H1 (cell line): Measurements from ENCODE around the gene TMUB2. TPM values are rescaled to one million over a fixed set of nuclear protein-coding genes. Genes with fewer than 3 reads are reported as not detected.

ENCODE experiments used
- CTCF ChIA-PET: fragments of 300-600 bp; sonication (Branson Sonifier 250); formaldehyde crosslinking; loops from one replicate; lab custom pipeline; 2021; ENCODE audit not compliant: partially characterized antibody; lab: Charles Lee
- POLR2A ChIA-PET: fragments of 300-600 bp; sonication (Branson Sonifier 250); formaldehyde crosslinking; loops from one replicate; lab custom pipeline; 2021; ENCODE audit warnings: inconsistent platforms; ENCODE audit not compliant: partially characterized antibody; lab: Charles Lee
- DNase-seq, 2 experiments: peaks; one replicate each; pipeline versions ENCODE4 v3.0.0 to v3.0.0-alpha.2; 2010 to 2022; ENCODE audit warnings: low spot score in 2 of 2, low read depth in 1 of 2, mixed read lengths in 1 of 2
- FAIRE-seq: peaks from 2 replicates; lab custom pipeline; 2011; peaks lifted over from hg19 to GRCh38; lab: Jason Lieb, UNC
- H2AFZ ChIP-seq: 2 replicates; pipeline ENCODE4 v1.8.1; 2012; ENCODE audit warnings: low read length, inconsistent platforms
- H2AK5ac ChIP-seq: 2 replicates; pipeline ENCODE4 v1.6.1; 2013; ENCODE audit warnings: low read depth, low read length
- H2BK120ac ChIP-seq: replicated peaks from 2 replicates; pipeline ENCODE3; 2013; ENCODE audit warnings: low read depth, low read length, inconsistent platforms
- H2BK12ac ChIP-seq: 2 replicates; pipeline ENCODE4 v1.6.1; 2013; ENCODE audit warnings: low read depth, low read length
- H2BK15ac ChIP-seq: 2 replicates; pipeline ENCODE4 v1.6.1; 2013; ENCODE audit warnings: low read length
- H2BK20ac ChIP-seq: 2 replicates; pipeline ENCODE4 v1.6.1; 2013; ENCODE audit warnings: low read length
- H2BK5ac ChIP-seq: 2 replicates; pipeline ENCODE4 v1.6.1; 2013; ENCODE audit warnings: low read depth, low read length
- H3K14ac ChIP-seq: 2 replicates; pipeline ENCODE4 v1.6.1; 2013; ENCODE audit warnings: inconsistent platforms; ENCODE audit not compliant: insufficient read length
- H3K18ac ChIP-seq: 2 replicates; pipeline ENCODE4 v1.6.1; 2013; ENCODE audit warnings: low read length; ENCODE audit errors: extremely low read depth
- H3K23ac ChIP-seq: 2 replicates; pipeline ENCODE4 v1.6.1; 2013; ENCODE audit warnings: inconsistent platforms; ENCODE audit not compliant: insufficient read length
- H3K23me2 ChIP-seq: 2 replicates; pipeline ENCODE4 v1.6.1; 2013; ENCODE audit warnings: low read depth, low read length
- H3K27ac ChIP-seq: 2 replicates; pipeline ENCODE4 v1.6.1; 2011; ENCODE audit warnings: low read depth, low read length, inconsistent platforms
- H3K27me3 ChIP-seq, 4 experiments: replicated peaks in 1 of 4; 1 replicate in 1 of 4; 2 replicates in 3 of 4; pipeline versions ENCODE4 v1.6.1 to v1.8.1; 2011 to 2013; ENCODE audit warnings: low read length in 3 of 4, mild to moderate bottlenecking in 3 of 4, inconsistent platforms in 2 of 4, mixed read lengths in 2 of 4, moderate library complexity in 1 of 4; ENCODE audit not compliant: control insufficient read depth in 3 of 4, insufficient read depth in 3 of 4; ENCODE audit errors: extremely low read depth in 1 of 4
- H3K36me3 ChIP-seq, 4 experiments: 2 replicates each; pipeline versions ENCODE4 v1.6.1 to v1.8.1; 2011 to 2013; ENCODE audit warnings: mild to moderate bottlenecking in 4 of 4, low read length in 3 of 4, moderate library complexity in 2 of 4, control low read depth in 1 of 4, inconsistent platforms in 1 of 4; ENCODE audit not compliant: insufficient read depth in 4 of 4, control insufficient read depth in 2 of 4
- H3K4ac ChIP-seq: replicated peaks from 2 replicates; pipeline ENCODE3; 2013; ENCODE audit warnings: low read length, low read depth, mixed read lengths, inconsistent platforms; ENCODE audit not compliant: insufficient read length
- H3K4me1 ChIP-seq, 4 experiments: replicated peaks in 1 of 4; 1 replicate in 1 of 4; 2 replicates in 3 of 4; pipeline versions ENCODE4 v1.6.1 to v1.8.1; 2011 to 2013; ENCODE audit warnings: low read length in 3 of 4, inconsistent platforms in 2 of 4, mixed read lengths in 1 of 4; ENCODE audit not compliant: insufficient read depth in 4 of 4, control insufficient read depth in 3 of 4
- H3K4me2 ChIP-seq, 2 experiments: 2 replicates each; pipeline versions ENCODE4 v1.6.1 to v1.8.1; 2011 to 2013; ENCODE audit warnings: low read depth in 2 of 2, low read length in 2 of 2, control low read depth in 1 of 2, inconsistent platforms in 1 of 2, mild to moderate bottlenecking in 1 of 2; ENCODE audit not compliant: insufficient read depth in 1 of 2
- H3K4me3 ChIP-seq, 4 experiments: fragments of 200-600, 300-600 bp in 1 of 4; sonication (generic), shearing (Covaris generic), sonication (Bioruptor Twin) in 1 of 4; 2 replicates each; pipeline versions ENCODE4 v1.5.1 to v1.8.1; 2011 to 2016; ENCODE audit warnings: low read length in 4 of 4, low read depth in 3 of 4, control low read depth in 2 of 4, inconsistent platforms in 2 of 4, mild to moderate bottlenecking in 2 of 4, mixed read lengths in 1 of 4, moderate library complexity in 1 of 4; ENCODE audit not compliant: insufficient read depth in 2 of 4; ENCODE audit errors: extremely low read depth in 1 of 4
- H3K56ac ChIP-seq: replicated peaks from 2 replicates; pipeline ENCODE3; 2013; ENCODE audit warnings: low read depth, mild to moderate bottlenecking, mixed read lengths, low read length, inconsistent platforms; ENCODE audit not compliant: insufficient read length
- H3K79me1 ChIP-seq: 2 replicates; pipeline ENCODE4 v1.6.1; 2013; ENCODE audit warnings: low read depth, low read length, control low read depth
- H3K79me2 ChIP-seq, 2 experiments: 2 replicates each; pipeline versions ENCODE4 v1.6.1 to v1.8.1; 2012 to 2013; ENCODE audit warnings: low read length in 2 of 2, mild to moderate bottlenecking in 2 of 2, inconsistent platforms in 1 of 2; ENCODE audit not compliant: insufficient read depth in 2 of 2, control insufficient read depth in 1 of 2
- H3K9ac ChIP-seq, 4 experiments: replicated peaks in 1 of 4; 1 replicate in 1 of 4; 2 replicates in 3 of 4; pipeline versions ENCODE4 v1.6.1 to v1.8.1; 2011 to 2013; ENCODE audit warnings: low read depth in 3 of 4, low read length in 3 of 4, control low read depth in 2 of 4, mild to moderate bottlenecking in 2 of 4, moderate library complexity in 2 of 4, inconsistent platforms in 1 of 4; ENCODE audit errors: extremely low read depth in 1 of 4
- H3K9me3 ChIP-seq, 2 experiments: 2 replicates each; pipeline versions ENCODE4 v1.6.1 to v1.8.1; 2012 to 2013; ENCODE audit warnings: mild to moderate bottlenecking in 2 of 2, moderate library complexity in 2 of 2, control low read depth in 1 of 2, inconsistent platforms in 1 of 2, low read depth in 1 of 2, low read length in 1 of 2, mixed read lengths in 1 of 2; ENCODE audit not compliant: insufficient read depth in 2 of 2
- H4K20me1 ChIP-seq, 2 experiments: replicated peaks in 1 of 2; 2 replicates each; pipeline versions ENCODE3 to v1.8.1; 2011 to 2013; ENCODE audit warnings: inconsistent platforms in 2 of 2, low read length in 2 of 2, mild to moderate bottlenecking in 1 of 2; ENCODE audit not compliant: insufficient read depth in 2 of 2, control insufficient read depth in 1 of 2
- H4K5ac ChIP-seq: 2 replicates; pipeline ENCODE4 v1.6.1; 2013; ENCODE audit warnings: low read length, low read depth, mixed read lengths, inconsistent platforms; ENCODE audit not compliant: insufficient read length
- H4K8ac ChIP-seq: 2 replicates; pipeline ENCODE4 v1.8.0; 2013; ENCODE audit warnings: mild to moderate bottlenecking, moderate library complexity, low read length, inconsistent platforms; ENCODE audit not compliant: insufficient read depth; ENCODE audit errors: extremely low read depth
- H4K91ac ChIP-seq: replicated peaks from 2 replicates; pipeline ENCODE3; 2013; ENCODE audit warnings: low read length, mixed read lengths, inconsistent platforms; ENCODE audit not compliant: insufficient read length
- CBX5 ChIP-seq: fragments of 300-800, 300-1000 bp; sonication (generic); IDR thresholded peaks from 2 replicates; pipeline ENCODE4 v1.7.1; 2016; ENCODE audit warnings: antibody characterized with exemption, low read length, low read depth
- CREB1 ChIP-seq: IDR thresholded peaks from 2 replicates; pipeline ENCODE4 v1.6.1; 2012; ENCODE audit warnings: inconsistent platforms
- EP300 ChIP-seq, 2 experiments: IDR thresholded peaks; 1 replicate in 1 of 2; 2 replicates in 1 of 2; pipeline ENCODE4 v1.6.1; 2011 to 2012; ENCODE audit warnings: low read depth in 2 of 2, low read length in 2 of 2, mild to moderate bottlenecking in 2 of 2, borderline replicate concordance in 1 of 2, inconsistent platforms in 1 of 2, moderate library complexity in 1 of 2
- GABPA ChIP-seq: IDR thresholded peaks from 2 replicates; pipeline ENCODE4 v1.6.1; 2011; ENCODE audit warnings: mild to moderate bottlenecking, low read length, moderate library complexity, borderline replicate concordance; ENCODE audit not compliant: insufficient read depth
- GTF2F1 ChIP-seq: IDR thresholded peaks from 2 replicates; pipeline ENCODE4 v1.6.1; 2012; ENCODE audit warnings: low read depth, low read length, improper control_type of control experiment, borderline replicate concordance
- KDM1A ChIP-seq: fragments of 200-600, 300-600 bp; sonication (generic); IDR thresholded peaks from 2 replicates; pipeline ENCODE4 v1.7.1; 2016; ENCODE audit warnings: mild to moderate bottlenecking, low read length, borderline replicate concordance
- POU5F1 ChIP-seq: IDR thresholded peaks from 2 replicates; pipeline ENCODE4 v1.6.1; 2011; ENCODE audit warnings: low read depth, mild to moderate bottlenecking, low read length, moderate library complexity
- RBBP5 ChIP-seq: IDR thresholded peaks from 2 replicates; pipeline ENCODE4 v1.7.1; 2012; ENCODE audit warnings: low read depth, mild to moderate bottlenecking, inconsistent platforms, low read length, moderate library complexity, borderline replicate concordance
- RFX5 ChIP-seq: IDR thresholded peaks from 2 replicates; pipeline ENCODE4 v1.6.1; 2011; ENCODE audit warnings: low read depth, low read length, improper control_type of control experiment, borderline replicate concordance
- SAP30 ChIP-seq: fragments of 300-600 bp; sonication (generic); IDR thresholded peaks from 2 replicates; pipeline ENCODE4 v1.7.1; 2012; ENCODE audit warnings: low read length, moderate library complexity, mild to moderate bottlenecking, inconsistent platforms; ENCODE audit not compliant: insufficient read depth, insufficient replicate concordance
- TAF7 ChIP-seq: optimal IDR thresholded peaks from 2 replicates; pipeline ENCODE3; 2011; ENCODE audit warnings: low read depth, mild to moderate bottlenecking, inconsistent platforms, low read length, moderate library complexity, borderline replicate concordance
- ZNF274 ChIP-seq: IDR thresholded peaks from 2 replicates; pipeline ENCODE4 v1.7.0; 2012; ENCODE audit warnings: low read length, borderline replicate concordance; ENCODE audit errors: extremely low read depth
- WGBS, 2 experiments: shearing (Covaris generic) in 1 of 2; methylation state at CpG; one replicate each; pipeline versions ENCODE4 v1.1.6 to v1.1.7; 2013 to 2015; ENCODE audit warnings: low lambda C conversion rate in 2 of 2, mixed read lengths in 2 of 2, inconsistent platforms in 1 of 2, low coverage in 1 of 2, missing lambda C conversion rate in 1 of 2; ENCODE audit not compliant: insufficient replicate concordance in 2 of 2, insufficient coverage in 1 of 2, insufficient read length in 1 of 2; ENCODE audit errors: extremely low coverage in 1 of 2, missing lambda C conversion rate in 1 of 2; 5-methylcytosine and 5-hydroxymethylcytosine counted together
- polyA plus RNA-seq, 7 experiments: library from polyadenylated mRNA; depleted of rRNA in 3 of 7; stranded (reverse) in 5 of 7; unstranded in 2 of 7; fragments of >200 nt in 5 of 7; fragments of 200-250 nt in 2 of 7; gene quantifications; 1 replicate in 5 of 7; 2 replicates in 1 of 7; 4 replicates in 1 of 7; pipeline versions ENCODE4 v1.2.1 to v1.2.3, GENCODE V29; 2011 to 2013; ENCODE audit warnings: missing spikeins in 2 of 7, mixed read lengths in 2 of 7
- total RNA-seq: library from RNA; stranded (reverse); fragmentation: NEBNext Ultra II Directional; extraction: Animal tissue kit (Norgen Biotek cat#: 25700); gene quantifications from 2 replicates; pipeline ENCODE4 v1.2.1, GENCODE V29; 2021

TMUB2 gene
- total and polyA plus RNA-seq, 2 of the 8 experiments (the other 6 are each of a cell fraction or from before 2014, with no cell fraction given) = 18.5 to 30.5 TPM

DNA sequence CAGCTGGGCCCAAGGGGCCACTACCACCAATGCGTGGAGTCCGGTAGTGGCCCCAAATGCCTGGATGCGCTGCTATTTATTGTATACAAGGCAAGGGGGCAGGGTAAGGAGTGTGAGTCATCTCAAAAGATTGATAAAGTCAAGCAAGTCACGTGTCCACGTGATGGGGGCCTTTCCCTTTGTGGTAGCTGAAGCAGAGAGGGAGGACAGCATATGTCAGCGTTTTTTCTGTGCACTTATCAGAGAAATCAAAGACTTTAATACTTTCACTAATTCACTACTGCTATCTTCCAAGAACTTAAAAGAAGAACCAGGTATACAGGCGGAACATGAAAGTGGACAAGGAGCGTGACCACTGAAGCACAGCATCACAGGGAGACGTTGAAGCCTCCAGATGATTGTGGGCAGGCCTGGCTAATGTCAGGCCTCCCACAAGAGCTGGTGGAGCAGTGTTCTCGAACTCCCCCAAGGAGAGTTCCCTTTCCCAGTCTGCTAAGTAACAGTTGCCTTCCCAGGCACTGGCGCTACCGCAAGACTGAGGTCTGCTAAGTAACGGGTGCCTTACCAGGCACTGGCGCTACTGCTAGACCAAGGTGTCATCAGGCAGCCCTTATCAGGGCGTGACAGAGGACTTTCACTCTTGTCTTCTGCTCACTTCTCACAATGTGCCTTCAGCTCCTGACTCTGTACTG lies 27.1 kb upstream of the TMUB2 start:
- Histone ChIP-seq H2BK12ac (no peak overlapping the region), H3K36me3 (peaks cover 14 to 45% (median 24%) of the 10 kb centered on the region in 4 experiments; a peak in 7 of 8 replicates), H3K56ac (no peak overlapping the region), H4K20me1 (peaks cover 0 to 11% of the 10 kb centered on the region in 2 experiments), H2BK15ac (no peak overlapping the region), H4K8ac (peak overlapping the region; percentile 35; the same call in 1 of the 2 replicates), H2AK5ac (no peak overlapping the region), H3K4me2 (no peak overlapping the region), H3K14ac (no peak overlapping the region), H2AFZ (no peak overlapping the region), H3K18ac (no peak overlapping the region), H3K4ac (no peak overlapping the region), H2BK5ac (no peak overlapping the region), H3K27me3 (no peaks in the 10 kb centered on the region), H3K23ac (no peak overlapping the region), H3K4me1 (no peaks in the 10 kb centered on the region), H3K9me3 (no peaks in the 10 kb centered on the region), H3K9ac (no peak overlapping the region), H3K23me2 (no peaks in the 10 kb centered on the region), H3K27ac (no peak overlapping the region), H2BK20ac (no peak overlapping the region), H3K4me3 (no peak overlapping the region), H3K79me1 (no peaks in the 10 kb centered on the region; the same call in 1 of the 2 replicates), H4K5ac (no peak overlapping the region), H4K91ac (no peak overlapping the region), H2BK120ac (no peak overlapping the region), H3K79me2 (no peaks in the 10 kb centered on the region)
- ChIA-PET POLR2A (interaction anchor here (1.2 to 2.9 kb wide), 4 partner anchors 8 to 22 kb away, joined by 3 to 11 read pairs (median 4); partner anchors contain the start of gene ASB16), CTCF (interaction anchor here (3.6 to 4.0 kb wide), 3 partner anchors 8 to 12 kb away, joined by 13 to 22 read pairs (median 15); partner anchors contain the start of gene ASB16)
- DNase-seq = no peak
- FAIRE-seq = no peak
- 97% methylated on average over 15 of the region's 15 CpGs; no CpG with 5 or more reads in 1 of the 2 experiments for WGBS, 2 experiments
- TF ChIP-seq CBX5 (no peak), ZNF274 (no peak), CREB1 (no peak), RFX5 (no peak), TAF7 (no peak), RBBP5 (no peak), SAP30 (no peak), GABPA (no peak), GTF2F1 (no peak), POU5F1 (no peak), KDM1A (no peak), EP300 (IDR thresholded peaks at IDR 0.05; ENCODE audit: borderline replicate concordance in 1 of 2, low read depth in 2 of 2, low read length in 2 of 2) (no peak)
